HG03565 (cell line): Measurements from ENCODE around the gene HECTD2.

Source experiments
- ATAC-seq: cut with Tn5 transposase; IDR thresholded peaks from one replicate; pipeline ENCODE4 v1.9.1; 2021; ENCODE audit warnings: mild to moderate bottlenecking, moderate library complexity; ENCODE audit not compliant: unreplicated experiment

HECTD2 gene

GRCh38 chr10:91465261-91465660 lies 55.1 kb downstream of the HECTD2 start:
- no peak for ATAC-seq

GRCh38 chr10:91467114-91467513 lies 57.0 kb downstream of the HECTD2 start:
- ATAC-seq: no peak

- ATAC-seq: no peak
These were observed 61.5 kb downstream of the HECTD2 start for GRCh38 chr10:91471602-91472001.

- no peak for ATAC-seq
These were observed 62.8 kb downstream of the HECTD2 start for GRCh38 chr10:91472911-91473310.

- ATAC-seq: no peak
These were observed 63.9 kb downstream of the HECTD2 start for GRCh38 chr10:91474009-91474408.

- ATAC-seq: no peak
These were observed 67.1 kb downstream of the HECTD2 start for GRCh38 chr10:91477236-91477635.

- ATAC-seq: no peak
These were observed 69.4 kb downstream of the HECTD2 start for GRCh38 chr10:91479583-91479982.

GRCh38 chr10:91487911-91488582 lies 77.9 kb downstream of the HECTD2 start:
- no peak for ATAC-seq

- ATAC-seq: no peak
These were observed 83.2 kb downstream of the HECTD2 start for GRCh38 chr10:91493313-91493712.

GRCh38 chr10:91495402-91495801 lies 85.3 kb downstream of the HECTD2 start:
- no peak for ATAC-seq

GRCh38 chr10:91496016-91496415 lies 85.9 kb downstream of the HECTD2 start:
- ATAC-seq: no peak

GRCh38 chr10:91511549-91512330 lies 101.6 kb downstream of the HECTD2 start:
- no peak for ATAC-seq

- no peak for ATAC-seq
These were observed 102.3 kb downstream of the HECTD2 start for GRCh38 chr10:91512458-91512857.

- ATAC-seq: no peak
These were observed 103.7 kb downstream of the HECTD2 start for GRCh38 chr10:91513598-91514424.

GRCh38 chr10:91514787-91515186 lies 104.6 kb downstream of the HECTD2 start:
- ATAC-seq: no peak

GRCh38 chr10:91517394-91517793 lies 107.2 kb downstream of the HECTD2 start:
- ATAC-seq: no peak

- ATAC-seq: no peak
These were observed 109.9 kb downstream of the HECTD2 start for GRCh38 chr10:91519899-91520514.

GRCh38 chr10:91520661-91521060 lies 110.5 kb downstream of the HECTD2 start:
- no peak for ATAC-seq

GRCh38 chr10:91521439-91521838 lies 111.3 kb downstream of the HECTD2 start:
- no peak for ATAC-seq

GRCh38 chr10:91525896-91526712 lies 116.0 kb downstream of the HECTD2 start:
- no peak for ATAC-seq
